GM19035 (cell line): ENCODE measurements around the gene ZNF799.
"Not testable (repeated sequence)": the region's sequence is repeated elsewhere in the genome, so short reads cannot be mapped to it uniquely, and the experiment has no call there.

Source experiments
- ATAC-seq: cut with Tn5 transposase; IDR thresholded peaks from one replicate; pipeline ENCODE4 v1.9.1; 2021; ENCODE audit not compliant: unreplicated experiment

ZNF799 gene

DNA sequence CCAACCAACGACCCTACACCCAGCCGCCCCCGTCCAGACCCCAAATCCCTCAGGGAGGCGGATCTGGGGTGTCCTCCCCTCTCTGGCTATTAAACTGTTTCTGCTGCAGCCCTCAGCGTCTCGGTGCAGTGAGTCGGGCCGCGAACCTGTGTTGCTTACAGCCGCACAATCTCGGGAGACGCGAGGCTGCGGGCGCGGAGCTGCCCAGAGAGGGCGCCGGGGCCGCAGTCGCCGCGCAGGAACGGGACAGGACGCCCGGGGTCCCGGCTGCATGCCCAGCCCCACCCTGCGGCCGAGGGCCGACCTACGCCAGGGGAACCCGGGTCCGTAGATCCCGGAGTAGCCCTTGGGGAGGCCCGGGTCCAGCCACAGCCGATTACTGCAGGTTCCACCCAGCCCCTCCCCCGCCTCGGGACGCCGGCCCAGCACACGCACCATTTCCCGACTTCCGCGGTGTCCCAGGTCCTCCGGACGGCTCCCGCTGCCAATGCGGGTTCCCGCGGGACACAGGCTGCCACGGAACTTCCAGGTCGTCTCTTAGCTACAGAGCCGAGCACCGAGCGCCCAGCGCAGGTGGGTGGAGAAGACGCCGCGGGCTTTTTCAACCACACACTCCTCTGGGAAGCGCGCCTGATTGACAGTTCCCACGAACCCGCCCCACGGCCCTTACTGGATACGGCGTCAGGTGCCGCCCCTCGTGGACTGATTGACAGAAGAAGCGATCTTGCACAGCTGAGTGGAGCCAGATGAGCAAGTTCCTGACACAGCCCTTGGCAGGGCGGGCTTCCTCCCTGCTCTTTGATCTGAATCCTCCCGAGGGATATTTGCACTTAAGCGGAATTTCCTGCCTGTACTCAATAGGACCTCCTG, at the start of gene ZNF799:
ZNF799 (minus strand) TSS at position 639 of the 870 bp plus-strand sequence; CDS start at position 438, 201 bp downstream.
- ATAC-seq = peak; percentile 94

GRCh38 chr19:12450844-12451243, 49.8 kb upstream of the ZNF799 start:
- ATAC-seq = no peak

DNA sequence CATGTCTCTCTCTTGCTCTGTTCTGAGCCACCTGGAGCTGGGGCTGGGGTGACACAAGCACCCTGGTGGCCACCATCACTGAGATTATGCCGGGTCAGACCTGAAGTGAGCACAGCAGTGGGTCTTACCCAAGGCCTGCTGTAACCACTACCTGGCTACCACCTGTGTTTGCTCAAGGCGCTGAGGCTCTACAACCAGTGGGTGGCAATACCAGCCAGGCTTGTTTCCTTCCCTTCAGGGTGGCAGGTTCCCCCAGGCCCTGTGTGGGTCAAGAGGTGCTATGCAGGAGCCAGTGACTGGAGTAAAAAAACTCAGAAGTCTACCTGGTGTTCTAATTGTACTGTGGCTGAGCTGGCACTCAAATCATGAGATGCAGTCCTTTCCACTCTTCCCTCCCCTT, 47.7 kb upstream of the ZNF799 start:
- ATAC-seq = no peak

- ATAC-seq = peak; percentile 97
Measured at GRCh38 chr19:12440541-12441316, 39.7 kb upstream of the ZNF799 start, which contains the start of gene ZNF443. ZNF443 (minus strand) TSS chr19:12441021; CDS start chr19:12440914, 107 bp downstream.

DNA sequence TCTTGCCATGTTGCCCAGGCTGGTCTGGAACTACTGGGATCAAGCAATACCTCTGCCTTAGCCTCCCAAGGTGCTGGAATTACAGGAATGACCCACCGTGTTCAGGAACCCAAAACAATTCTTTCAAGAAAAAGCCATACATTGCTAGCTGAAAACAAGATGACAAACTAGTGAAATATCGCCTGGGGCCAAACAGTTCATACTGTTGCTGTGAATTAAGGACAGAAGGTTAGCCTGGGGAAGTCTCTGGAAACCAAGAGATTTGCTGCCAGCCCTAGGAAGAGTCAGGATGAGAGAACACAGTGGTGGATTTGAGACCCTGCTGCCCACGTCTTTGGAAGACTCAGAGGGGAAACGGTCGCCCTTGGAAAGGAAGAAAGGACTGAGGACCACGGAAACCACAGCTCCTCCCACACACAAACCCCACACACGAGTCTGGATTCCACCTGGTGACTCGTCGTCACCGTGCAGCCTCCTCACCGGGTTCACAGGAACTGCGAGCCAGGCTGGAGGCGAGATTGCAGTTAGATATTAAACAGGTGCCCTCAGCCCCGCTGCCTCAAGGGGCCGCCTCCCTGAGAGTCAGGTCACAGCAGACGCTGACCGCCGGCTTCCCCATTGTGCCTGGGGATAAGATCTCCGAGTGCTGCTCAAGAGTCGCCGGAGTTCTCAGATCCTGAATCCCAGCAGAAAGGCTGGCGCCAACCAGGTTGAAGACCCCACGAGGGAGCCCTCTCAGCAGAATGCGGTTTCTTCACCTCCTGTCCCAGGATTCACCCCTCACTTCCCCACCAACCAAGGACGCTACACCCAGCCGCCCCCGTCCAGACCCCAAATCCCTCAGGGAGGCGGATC, 38.8 kb upstream of the ZNF799 start:
- ATAC-seq = not testable (repeated sequence)

DNA sequence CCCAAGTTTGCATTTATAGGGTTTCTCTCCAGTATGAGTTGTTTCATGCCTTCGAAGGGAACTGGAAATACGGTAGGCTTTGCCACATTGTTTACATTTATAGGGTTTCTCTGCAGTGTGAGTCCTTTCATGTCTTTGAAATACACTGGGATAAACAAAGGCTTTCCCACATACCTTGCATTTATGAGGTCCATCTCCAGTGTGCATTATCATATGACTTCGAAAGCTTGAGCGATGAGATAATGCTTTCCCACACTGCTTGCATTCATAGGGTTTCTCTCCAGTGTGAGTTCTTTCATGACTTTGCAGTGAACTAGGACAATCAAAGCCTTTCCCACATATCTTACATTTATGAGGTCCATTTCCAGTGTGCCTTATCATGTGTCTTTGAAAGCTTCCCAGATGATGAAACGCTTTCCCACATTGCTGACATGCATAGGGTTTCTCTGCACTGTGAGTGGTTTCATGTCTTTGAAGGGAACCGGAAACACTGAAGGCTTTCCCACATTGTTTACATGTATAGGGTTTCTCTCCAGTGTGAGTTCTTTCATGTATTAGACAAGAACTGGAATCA, 29.7 kb upstream of the ZNF799 start:
- not testable (repeated sequence) for ATAC-seq

DNA sequence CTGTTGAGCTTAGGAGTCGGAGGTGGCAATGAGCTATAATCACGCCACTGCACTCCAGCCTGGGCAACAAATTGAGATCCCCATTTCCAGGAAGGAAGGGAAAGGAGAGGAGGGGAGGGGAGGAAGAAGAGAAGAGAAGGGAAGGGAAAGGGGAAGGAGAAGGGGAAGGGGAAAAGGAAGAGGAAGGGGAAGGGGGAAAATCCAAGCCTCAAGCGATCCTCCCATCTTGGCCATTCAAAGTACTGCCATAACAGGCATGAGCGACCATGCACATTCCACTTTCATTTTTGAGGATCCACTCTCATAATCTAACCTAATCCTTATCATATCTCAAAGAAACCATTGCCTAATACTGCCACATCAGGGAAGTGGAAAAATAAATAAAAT, 24.8 kb upstream of the ZNF799 start:
- ATAC-seq = no peak

- no peak for ATAC-seq
Measured at GRCh38 chr19:12425236-12425887, 24.3 kb upstream of the ZNF799 start.

GRCh38 chr19:12417273-12417672, 16.2 kb upstream of the ZNF799 start:
- ATAC-seq = not testable (repeated sequence)

- ATAC-seq = no peak
Measured at GRCh38 chr19:12411893-12412292, 10.8 kb upstream of the ZNF799 start.

DNA sequence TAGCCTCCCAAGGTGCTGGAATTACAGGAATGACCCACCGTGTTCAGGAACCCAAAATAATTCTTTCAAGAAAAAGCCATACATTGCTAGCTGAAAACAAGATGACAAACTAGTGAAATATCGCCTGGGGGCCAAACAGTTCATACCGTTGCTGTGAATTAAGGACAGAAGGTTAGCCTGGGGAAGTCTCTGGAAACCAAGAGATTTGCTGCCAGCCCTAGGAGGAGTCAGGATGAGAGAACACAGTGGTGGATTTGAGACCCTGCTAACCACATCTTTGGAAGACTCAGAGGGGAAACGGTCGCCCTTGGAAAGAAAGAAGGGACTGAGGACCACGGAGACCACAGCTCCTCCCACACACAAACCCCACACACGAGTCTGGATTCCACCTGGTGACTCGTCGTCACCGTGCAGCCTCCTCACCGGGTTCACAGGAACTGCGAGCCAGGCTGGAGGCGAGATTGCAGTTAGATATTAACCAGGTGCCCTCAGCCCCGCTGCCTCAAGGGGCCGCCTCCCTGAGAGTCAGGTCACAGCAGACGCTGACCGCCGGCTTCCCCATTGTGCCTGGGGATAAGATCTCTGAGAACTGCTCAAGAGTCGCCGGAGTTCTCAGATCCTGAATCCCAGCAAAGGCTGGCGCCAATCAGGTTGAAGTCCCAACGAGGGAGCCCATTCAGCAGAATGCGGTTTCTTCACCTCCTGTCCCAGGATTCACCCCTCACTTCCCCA, 1.0 kb downstream of the ZNF799 start:
- ATAC-seq = peak; percentile 29

- not testable (repeated sequence) for ATAC-seq
Measured at GRCh38 chr19:12391148-12391547, 9.9 kb downstream of the ZNF799 start.

- ATAC-seq = not testable (repeated sequence)
Measured at GRCh38 chr19:12386365-12386764, 14.7 kb downstream of the ZNF799 start.

DNA sequence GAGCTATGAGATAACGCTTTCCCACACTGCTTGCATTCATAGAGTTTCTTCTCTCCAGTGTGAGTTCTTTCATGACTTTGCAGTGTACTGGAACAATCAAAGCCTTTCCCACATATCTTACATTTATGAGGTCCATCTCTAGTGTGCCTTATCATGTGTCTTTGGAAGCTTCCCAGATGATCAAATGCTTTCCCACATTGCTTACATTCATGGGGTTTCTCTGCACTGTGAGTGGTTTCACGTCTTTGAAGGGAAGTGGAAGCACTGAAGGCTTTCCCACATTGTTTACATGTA, 20.7 kb downstream of the ZNF799 start:
- no peak for ATAC-seq

GRCh38 chr19:12379732-12380443, 21.2 kb downstream of the ZNF799 start:
- no peak for ATAC-seq

- ATAC-seq = no peak
Measured at GRCh38 chr19:12374026-12374425, 27.0 kb downstream of the ZNF799 start.

GRCh38 chr19:12365236-12366162, 35.6 kb downstream of the ZNF799 start, which contains the start of gene ZNF442:
ZNF442 (minus strand) TSS chr19:12365683; CDS start chr19:12363631, 2,052 bp downstream.
- ATAC-seq = peak; percentile 77
